IMR-90 (cell line): Measurements from ENCODE around the gene TSPAN4. TPM values are rescaled to one million over a fixed set of nuclear protein-coding genes. Genes with fewer than 3 reads are reported as not detected.

ENCODE experiments used
- ATAC-seq: fragments of 200-7000 bp; cut with Tn5 transposase; 2 replicates; pipeline ENCODE4 v1.9.1; 2020; ENCODE audit warnings: low read depth, mild to moderate bottlenecking, moderate library complexity
- BruUV-seq: library from RNA; stranded (reverse); fragments of 400-500 nt; replicated peaks from 2 replicates; lab custom pipeline; 2021; lab: Mats Ljungman, UMichigan
- CTCF ChIA-PET: fragments of 300-600 bp; formaldehyde crosslinking; extraction: SDS; loops from one replicate; lab custom pipeline; 2021; ENCODE audit warnings: antibody characterized with exemption; lab: Yijun Ruan, JAX
- POLR2A ChIA-PET: fragments of 300-600 bp; sonication (Branson Sonifier 250); formaldehyde crosslinking; loops from one replicate; lab custom pipeline; 2022; ENCODE audit warnings: antibody characterized with exemption; ENCODE audit not compliant: unreplicated experiment; lab: Charles Lee
- DNase-seq: peaks from one replicate; pipeline ENCODE4 v3.0.0; 2013
- H2AFZ ChIP-seq: replicated peaks from 2 replicates; pipeline ENCODE3; 2013; ENCODE audit warnings: low read length, mild to moderate bottlenecking; ENCODE audit not compliant: poor library complexity
- H2AK5ac ChIP-seq: 2 replicates; pipeline ENCODE4 v1.6.1; 2013; ENCODE audit warnings: low read depth, low read length, inconsistent platforms
- H2AK9ac ChIP-seq: replicated peaks from 2 replicates; pipeline ENCODE3; 2013; ENCODE audit warnings: mild to moderate bottlenecking, low read depth, low read length, moderate library complexity; ENCODE audit not compliant: poor library complexity
- H2BK120ac ChIP-seq: 2 replicates; pipeline ENCODE4 v1.6.1; 2013; ENCODE audit warnings: low read depth, low read length, inconsistent platforms
- H2BK15ac ChIP-seq: 3 replicates; pipeline ENCODE4 v1.6.1; 2013; ENCODE audit warnings: low read depth, low read length, inconsistent platforms
- H2BK20ac ChIP-seq: 2 replicates; pipeline ENCODE4 v1.6.1; 2013; ENCODE audit warnings: low read depth, mild to moderate bottlenecking, inconsistent platforms, low read length, moderate library complexity
- H2BK5ac ChIP-seq: 2 replicates; pipeline ENCODE4 v1.6.1; 2013; ENCODE audit warnings: mild to moderate bottlenecking, low read depth, low read length, inconsistent platforms; ENCODE audit not compliant: poor library complexity, severe bottlenecking
- H3K14ac ChIP-seq: replicated peaks from 2 replicates; pipeline ENCODE4 v1.6.1; 2013; ENCODE audit warnings: low read depth, low read length, inconsistent platforms
- H3K18ac ChIP-seq: 2 replicates; pipeline ENCODE4 v1.6.1; 2013; ENCODE audit warnings: low read depth, low read length, control low read depth
- H3K23ac ChIP-seq: 2 replicates; pipeline ENCODE4 v1.6.1; 2013; ENCODE audit warnings: low read depth, low read length, inconsistent platforms
- H3K27ac ChIP-seq: 2 replicates; pipeline ENCODE4 v1.5.1; 2013; ENCODE audit warnings: mild to moderate bottlenecking, control low read depth, low read length; ENCODE audit not compliant: insufficient read depth
- H3K27me3 ChIP-seq: 2 replicates; pipeline ENCODE4 v1.6.1; 2013; ENCODE audit warnings: low read length; ENCODE audit not compliant: control insufficient read depth, insufficient read depth
- H3K36me3 ChIP-seq: 2 replicates; pipeline ENCODE4 v1.6.1; 2013; ENCODE audit warnings: low read length, mixed read lengths; ENCODE audit not compliant: control insufficient read depth, insufficient read depth
- H3K4ac ChIP-seq: 2 replicates; pipeline ENCODE4 v1.6.1; 2013; ENCODE audit warnings: low read depth, low read length, inconsistent platforms
- H3K4me1 ChIP-seq: 2 replicates; pipeline ENCODE4 v1.6.1; 2013; ENCODE audit warnings: low read length, mixed read lengths; ENCODE audit not compliant: control insufficient read depth, insufficient read depth
- H3K4me2 ChIP-seq: 2 replicates; pipeline ENCODE4 v1.6.1; 2013; ENCODE audit warnings: low read depth, mild to moderate bottlenecking, control low read depth, low read length, moderate library complexity
- H3K4me3 ChIP-seq: 2 replicates; pipeline ENCODE4 v1.5.1; 2013; ENCODE audit warnings: low read depth, mild to moderate bottlenecking, control low read depth, low read length, moderate library complexity; ENCODE audit not compliant: insufficient read depth
- H3K56ac ChIP-seq: 2 replicates; pipeline ENCODE4 v1.6.1; 2013; ENCODE audit warnings: low read length, inconsistent platforms; ENCODE audit not compliant: insufficient read depth; ENCODE audit errors: extremely low read depth
- H3K79me1 ChIP-seq, 2 experiments: 2 replicates each; pipeline ENCODE4 v1.6.1; 2013; ENCODE audit warnings: low read length in 2 of 2, inconsistent platforms in 1 of 2, low read depth in 1 of 2
- H3K9ac ChIP-seq: 2 replicates; pipeline ENCODE4 v1.6.1; 2013; ENCODE audit warnings: low read depth, low read length, control low read depth
- H3K9me1 ChIP-seq: 2 replicates; pipeline ENCODE4 v1.6.1; 2013; ENCODE audit warnings: low read length, inconsistent platforms; ENCODE audit not compliant: insufficient read depth
- H3K9me3 ChIP-seq: 2 replicates; pipeline ENCODE4 v1.6.1; 2013; ENCODE audit warnings: low read length; ENCODE audit not compliant: control insufficient read depth, insufficient read depth
- H4K20me1 ChIP-seq: 2 replicates; pipeline ENCODE4 v1.6.1; 2013; ENCODE audit warnings: low read length, inconsistent platforms; ENCODE audit not compliant: insufficient read depth
- H4K5ac ChIP-seq: 2 replicates; pipeline ENCODE4 v1.6.1; 2013; ENCODE audit warnings: mild to moderate bottlenecking, low read depth, low read length, control low read depth
- H4K8ac ChIP-seq, 2 experiments: 2 replicates each; pipeline ENCODE4 v1.6.1; 2013; ENCODE audit warnings: low read depth in 2 of 2, low read length in 2 of 2, control low read depth in 1 of 2, inconsistent platforms in 1 of 2
- H4K91ac ChIP-seq: 2 replicates; pipeline ENCODE4 v1.6.1; 2013; ENCODE audit warnings: low read depth, low read length, inconsistent platforms; ENCODE audit not compliant: insufficient read depth
- BHLHE40 ChIP-seq: fragments of 150-350 bp; IDR thresholded peaks from 2 replicates; pipeline ENCODE4 v1.6.1; 2016; ENCODE audit warnings: mild to moderate bottlenecking, low read depth, low read length
- CHD1 ChIP-seq: IDR thresholded peaks from 2 replicates; pipeline ENCODE4 v1.6.1; 2012; ENCODE audit warnings: low read depth, low read length, improper control_type of control experiment
- NFE2L2 ChIP-seq: fragments of 150-350 bp; IDR thresholded peaks from 2 replicates; pipeline ENCODE4 v1.6.1; 2016; ENCODE audit warnings: low read depth, mild to moderate bottlenecking, low read length
- SMC3 ChIP-seq: fragments of 150-350 bp; IDR thresholded peaks from 2 replicates; pipeline ENCODE4 v1.6.1; 2016; ENCODE audit warnings: low read depth, mild to moderate bottlenecking, antibody characterized with exemption, low read length, moderate library complexity
- WGBS, 2 experiments: methylation state at CpG; one replicate each; pipeline versions ENCODE4 v1.1.5 to v1.1.7; 2013; ENCODE audit warnings: missing lambda C conversion rate in 2 of 2; ENCODE audit not compliant: insufficient read length in 1 of 2; ENCODE audit errors: extremely low coverage in 2 of 2; 5-methylcytosine and 5-hydroxymethylcytosine counted together
- dilution Hi-C: fragments of 300-500 bp; cut with HindIII; formaldehyde crosslinking; loops from one replicate; pipeline ENCODE4 v1.14.3; 2018; ENCODE audit warnings: low sequenced_read_pairs; ENCODE audit not compliant: unreplicated experiment
- in situ Hi-C: fragments of 300-500 bp; cut with MboI; formaldehyde crosslinking; loops from 3 replicates; pipeline ENCODE4 v1.14.3; 2019; ENCODE audit warnings: low sequenced_read_pairs, inconsistent platforms, mixed read lengths
- intact Hi-C: fragments of 100-400 bp; cut with micrococcal nuclease; formaldehyde crosslinking; loops from 2 replicates; pipeline ENCODE4 v1.10.0; 2022
- polyA plus RNA-seq, 3 experiments: library from polyadenylated mRNA; depleted of rRNA; stranded (reverse); fragments of >200 nt; gene quantifications; 2 replicates each; pipeline ENCODE4 v1.2.3, GENCODE V29; 2012; ENCODE audit warnings: low replicate concordance in 1 of 3
- total RNA-seq: library from RNA; depleted of rRNA; stranded (reverse); fragments of >200 nt; gene quantifications from 2 replicates; pipeline ENCODE4 v1.2.3, GENCODE V29; 2012

The TSPAN4 gene
- total and polyA plus RNA-seq, 2 of the 4 experiments (the other 2 are of a cell fraction), result 161 to 293 TPM

- H2BK20ac ChIP-seq, result no peak overlapping the region
- H2AK9ac ChIP-seq, result no peak overlapping the region
- H2BK5ac ChIP-seq, result no peak overlapping the region
- H3K56ac ChIP-seq, result no peak overlapping the region
- no peak overlapping the region for H3K23ac ChIP-seq
- no TSS peak for BruUV-seq
- no peak overlapping the region for H2AK5ac ChIP-seq
- H3K14ac ChIP-seq, result no peak overlapping the region
- H3K9ac ChIP-seq, result no peak overlapping the region
- no peak overlapping the region for H3K4ac ChIP-seq
- no peak overlapping the region for H3K4me2 ChIP-seq
- H2BK120ac ChIP-seq, result no peak overlapping the region
- H4K91ac ChIP-seq, result no peak overlapping the region
- 95% methylated on average over 7 of the region's 15 CpGs; no CpG with 5 or more reads in 1 of the 2 experiments for WGBS, 2 experiments
- peaks cover 18% of the 10 kb centered on the region for H3K4me1 ChIP-seq
- H3K9me1 ChIP-seq, result no peaks in the 10 kb centered on the region
- intact Hi-C loops, result no loop called here
- ChIA-PET CTCF (no interaction called here), POLR2A (no interaction called here)
- no peak overlapping the region for H4K8ac ChIP-seq
- H3K79me1 ChIP-seq, result peaks cover 9 to 83% of the 10 kb centered on the region in 2 experiments
- TF ChIP-seq SMC3, result no peak
- TF ChIP-seq CHD1, result no peak
- TF ChIP-seq BHLHE40, result no peak
- TF ChIP-seq NFE2L2, result no peak
- H3K9me3 ChIP-seq, result no peaks in the 10 kb centered on the region
- H2BK15ac ChIP-seq, result no peak overlapping the region
- no peak overlapping the region for H4K5ac ChIP-seq
- no peak overlapping the region for H3K27ac ChIP-seq
- peaks cover 71% of the 10 kb centered on the region for H4K20me1 ChIP-seq
- peaks cover 17% of the 10 kb centered on the region for H3K36me3 ChIP-seq
- no peak overlapping the region for H2AFZ ChIP-seq
- dilution Hi-C loops, result no loop called here
- no peak overlapping the region for H3K4me3 ChIP-seq
- no peak for DNase-seq
- ATAC-seq, result no peak
- in situ Hi-C loops, result no loop called here
- no peaks in the 10 kb centered on the region for H3K27me3 ChIP-seq
- H3K18ac ChIP-seq, result no peak overlapping the region
Observed at GRCh38 chr11:852762-853161, 10.1 kb downstream of the TSPAN4 start.
